VCaP (cell line): ENCODE data around the gene IFTAP.

Source experiments
- H3K27ac ChIP-seq: fragments of 450-650 bp; 2 replicates; pipeline ENCODE4 v1.5.1; 2017
- TF ChIP-seq, protein P1 (sequence below): fragments of 450-650 bp; conservative IDR thresholded peaks from 2 replicates; pipeline ENCODE4 v1.5.1; 2017; ENCODE audit warnings: mild to moderate bottlenecking, moderate library complexity

The IFTAP gene

DNA sequence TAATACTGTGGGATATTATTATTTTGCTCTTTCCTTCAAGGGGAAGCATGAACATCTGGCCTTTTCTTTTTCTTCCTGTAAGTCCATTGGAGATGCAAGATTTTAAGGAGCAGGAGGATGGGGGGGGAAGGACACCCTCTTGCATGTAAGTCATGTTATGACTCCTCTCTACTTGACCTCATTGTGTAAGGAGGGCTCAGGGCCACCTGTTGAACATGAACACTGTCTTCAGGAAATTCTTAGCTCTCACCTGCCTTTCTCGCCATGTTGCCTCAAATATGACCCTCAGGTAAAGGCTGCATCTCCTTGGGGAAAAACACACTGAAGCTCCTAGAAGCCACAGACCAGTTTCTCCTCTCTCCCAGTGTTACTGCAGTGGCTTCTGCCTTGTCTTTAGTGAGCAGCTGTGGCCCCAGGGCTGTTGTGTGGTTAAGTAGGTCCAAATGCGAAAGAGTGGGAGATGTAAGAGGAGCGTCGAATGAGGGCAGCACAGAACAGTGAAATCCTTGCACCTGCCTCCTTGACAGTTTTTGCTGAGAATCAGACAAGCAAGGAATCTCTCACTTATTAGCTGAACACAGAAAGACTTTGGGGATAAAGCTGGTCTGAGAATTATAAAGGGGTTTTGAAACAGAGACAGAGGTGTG, 27.8 kb upstream of the IFTAP start:
- H3K27ac ChIP-seq: no peak overlapping the region
- TF ChIP-seq, protein P1, sequence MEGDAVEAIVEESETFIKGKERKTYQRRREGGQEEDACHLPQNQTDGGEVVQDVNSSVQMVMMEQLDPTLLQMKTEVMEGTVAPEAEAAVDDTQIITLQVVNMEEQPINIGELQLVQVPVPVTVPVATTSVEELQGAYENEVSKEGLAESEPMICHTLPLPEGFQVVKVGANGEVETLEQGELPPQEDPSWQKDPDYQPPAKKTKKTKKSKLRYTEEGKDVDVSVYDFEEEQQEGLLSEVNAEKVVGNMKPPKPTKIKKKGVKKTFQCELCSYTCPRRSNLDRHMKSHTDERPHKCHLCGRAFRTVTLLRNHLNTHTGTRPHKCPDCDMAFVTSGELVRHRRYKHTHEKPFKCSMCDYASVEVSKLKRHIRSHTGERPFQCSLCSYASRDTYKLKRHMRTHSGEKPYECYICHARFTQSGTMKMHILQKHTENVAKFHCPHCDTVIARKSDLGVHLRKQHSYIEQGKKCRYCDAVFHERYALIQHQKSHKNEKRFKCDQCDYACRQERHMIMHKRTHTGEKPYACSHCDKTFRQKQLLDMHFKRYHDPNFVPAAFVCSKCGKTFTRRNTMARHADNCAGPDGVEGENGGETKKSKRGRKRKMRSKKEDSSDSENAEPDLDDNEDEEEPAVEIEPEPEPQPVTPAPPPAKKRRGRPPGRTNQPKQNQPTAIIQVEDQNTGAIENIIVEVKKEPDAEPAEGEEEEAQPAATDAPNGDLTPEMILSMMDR: no peak

DNA sequence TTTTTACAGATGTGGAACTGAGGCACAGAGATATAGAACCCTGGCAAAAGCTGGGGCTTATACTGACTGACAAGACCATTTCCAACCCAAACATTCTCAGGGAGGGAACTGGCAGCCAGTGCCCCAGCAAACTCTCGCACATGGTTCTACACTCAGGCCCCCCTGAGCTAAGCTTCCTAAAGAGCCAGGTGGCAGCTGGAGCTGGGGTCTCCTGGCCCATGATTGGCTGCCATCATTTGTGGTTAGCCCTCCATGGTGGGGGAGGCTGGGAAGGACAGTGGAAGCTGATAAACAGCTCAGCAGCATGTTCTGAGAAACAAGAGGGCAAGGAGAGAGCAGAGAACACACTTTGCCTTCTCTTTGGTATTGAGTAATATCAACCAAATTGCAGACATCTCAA, 26.6 kb upstream of the IFTAP start, which contains the start of gene RAG1:
TSS of gene RAG1 (plus strand) at position 314 of the 400 bp plus-strand sequence. CDS start 5,298 bp downstream, outside the sequence.
- H3K27ac ChIP-seq: no peak within 1 kb of the TSS
- TF ChIP-seq, protein P1: no peak

DNA sequence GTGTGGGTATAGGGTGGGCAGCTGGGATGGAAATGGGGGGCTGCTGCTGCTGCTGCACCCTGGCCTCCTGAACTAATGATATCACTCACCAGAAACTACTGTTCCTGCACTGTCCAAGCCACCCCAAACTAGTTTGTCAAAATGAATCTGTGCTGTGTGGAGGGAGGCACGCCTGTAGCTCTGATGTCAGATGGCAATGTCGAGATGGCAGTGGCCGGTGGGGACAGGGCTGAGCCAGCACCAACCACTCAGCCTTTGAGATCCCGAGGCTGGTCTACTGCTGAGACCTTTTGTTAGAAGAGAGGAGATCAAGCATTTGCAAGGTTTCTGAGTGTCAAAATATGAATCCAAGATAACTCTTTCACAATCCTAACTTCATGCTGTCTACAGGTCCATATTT, 25.2 kb upstream of the IFTAP start:
- TF ChIP-seq, protein P1: no peak
- H3K27ac ChIP-seq: no peak overlapping the region

DNA sequence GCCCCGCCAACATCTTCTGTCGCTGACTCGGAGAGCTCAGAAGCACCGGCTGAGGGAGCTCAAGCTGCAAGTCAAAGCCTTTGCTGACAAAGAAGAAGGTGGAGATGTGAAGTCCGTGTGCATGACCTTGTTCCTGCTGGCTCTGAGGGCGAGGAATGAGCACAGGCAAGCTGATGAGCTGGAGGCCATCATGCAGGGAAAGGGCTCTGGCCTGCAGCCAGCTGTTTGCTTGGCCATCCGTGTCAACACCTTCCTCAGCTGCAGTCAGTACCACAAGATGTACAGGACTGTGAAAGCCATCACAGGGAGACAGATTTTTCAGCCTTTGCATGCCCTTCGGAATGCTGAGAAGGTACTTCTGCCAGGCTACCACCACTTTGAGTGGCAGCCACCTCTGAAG, 19.8 kb upstream of the IFTAP start:
- TF ChIP-seq, protein P1: no peak

DNA sequence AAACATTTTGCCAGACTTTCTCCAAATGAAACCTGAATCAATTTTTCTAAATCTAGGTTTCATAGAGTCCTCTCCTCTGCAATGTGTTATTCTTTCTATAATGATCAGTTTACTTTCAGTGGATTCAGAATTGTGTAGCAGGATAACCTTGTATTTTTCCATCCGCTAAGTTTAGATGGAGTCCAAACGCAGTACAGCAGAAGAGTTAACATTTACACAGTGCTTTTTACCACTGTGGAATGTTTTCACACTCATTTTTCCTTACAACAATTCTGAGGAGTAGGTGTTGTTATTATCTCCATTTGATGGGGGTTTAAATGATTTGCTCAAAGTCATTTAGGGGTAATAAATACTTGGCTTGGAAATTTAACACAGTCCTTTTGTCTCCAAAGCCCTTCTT, 16.9 kb upstream of the IFTAP start:
- no peak overlapping the region for H3K27ac ChIP-seq
- TF ChIP-seq, protein P1: no peak

More for the DNA sequence above, 19.8 kb upstream of the IFTAP start:
- no peak overlapping the region for H3K27ac ChIP-seq

DNA sequence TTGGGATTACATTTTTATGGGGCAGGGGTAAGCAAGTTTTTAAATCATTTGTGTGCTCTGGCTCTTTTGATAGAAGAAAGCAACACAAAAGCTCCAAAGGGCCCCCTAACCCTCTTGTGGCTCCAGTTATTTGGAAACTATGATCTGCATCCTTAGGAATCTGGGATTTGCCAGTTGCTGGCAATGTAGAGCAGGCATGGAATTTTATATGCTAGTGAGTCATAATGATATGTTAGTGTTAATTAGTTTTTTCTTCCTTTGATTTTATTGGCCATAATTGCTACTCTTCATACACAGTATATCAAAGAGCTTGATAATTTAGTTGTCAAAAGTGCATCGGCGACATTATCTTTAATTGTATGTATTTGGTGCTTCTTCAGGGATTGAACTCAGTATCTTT, 16.4 kb upstream of the IFTAP start:
- TF ChIP-seq, protein P1: no peak
- no peak overlapping the region for H3K27ac ChIP-seq

DNA sequence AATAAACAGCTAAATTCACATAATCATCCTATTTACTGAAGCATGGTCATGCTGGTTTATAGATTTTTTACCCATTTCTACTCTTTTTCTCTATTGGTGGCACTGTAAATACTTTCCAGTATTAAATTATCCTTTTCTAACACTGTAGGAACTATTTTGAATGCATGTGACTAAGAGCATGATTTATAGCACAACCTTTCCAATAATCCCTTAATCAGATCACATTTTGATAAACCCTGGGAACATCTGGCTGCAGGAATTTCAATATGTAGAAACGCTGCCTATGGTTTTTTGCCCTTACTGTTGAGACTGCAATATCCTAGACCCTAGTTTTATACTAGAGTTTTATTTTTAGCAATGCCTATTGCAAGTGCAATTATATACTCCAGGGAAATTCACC, 15.8 kb upstream of the IFTAP start:
- no peak overlapping the region for H3K27ac ChIP-seq
- TF ChIP-seq, protein P1: no peak
